ENCODE results near the gene TIMP3.

The TIMP3 gene

GRCh38 chr22:32788904-32789624 is 12.4 kb upstream of the TIMP3 start:
- DNase-seq, result no peak

GRCh38 chr22:32789797-32790620 is 11.5 kb upstream of the TIMP3 start:
- DNase-seq, result no peak

DNA sequence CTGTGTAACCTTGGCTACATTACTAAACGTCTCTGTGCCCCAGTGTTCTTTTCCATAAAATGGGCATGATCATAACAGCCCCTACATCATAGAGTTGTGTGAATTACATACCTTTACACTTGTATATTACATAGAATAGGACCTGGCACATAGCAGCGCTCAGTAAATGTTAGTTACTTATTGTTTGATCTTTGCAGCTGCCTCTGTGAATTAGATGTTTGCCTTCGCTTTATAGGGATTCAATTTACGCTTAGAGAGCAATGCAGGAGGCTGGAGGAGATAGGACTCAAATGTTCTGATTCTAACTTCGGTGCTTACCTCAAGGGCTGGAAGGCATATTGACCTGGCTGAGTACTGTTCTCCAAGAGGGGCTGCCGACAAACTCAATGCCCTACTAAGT is 10.4 kb upstream of the TIMP3 start:
- no peak for DNase-seq

GRCh38 chr22:32791485-32791884 is 10.0 kb upstream of the TIMP3 start:
- no peak for DNase-seq

- no peak for DNase-seq
Observed at GRCh38 chr22:32793589-32793988, 7.9 kb upstream of the TIMP3 start.

DNA sequence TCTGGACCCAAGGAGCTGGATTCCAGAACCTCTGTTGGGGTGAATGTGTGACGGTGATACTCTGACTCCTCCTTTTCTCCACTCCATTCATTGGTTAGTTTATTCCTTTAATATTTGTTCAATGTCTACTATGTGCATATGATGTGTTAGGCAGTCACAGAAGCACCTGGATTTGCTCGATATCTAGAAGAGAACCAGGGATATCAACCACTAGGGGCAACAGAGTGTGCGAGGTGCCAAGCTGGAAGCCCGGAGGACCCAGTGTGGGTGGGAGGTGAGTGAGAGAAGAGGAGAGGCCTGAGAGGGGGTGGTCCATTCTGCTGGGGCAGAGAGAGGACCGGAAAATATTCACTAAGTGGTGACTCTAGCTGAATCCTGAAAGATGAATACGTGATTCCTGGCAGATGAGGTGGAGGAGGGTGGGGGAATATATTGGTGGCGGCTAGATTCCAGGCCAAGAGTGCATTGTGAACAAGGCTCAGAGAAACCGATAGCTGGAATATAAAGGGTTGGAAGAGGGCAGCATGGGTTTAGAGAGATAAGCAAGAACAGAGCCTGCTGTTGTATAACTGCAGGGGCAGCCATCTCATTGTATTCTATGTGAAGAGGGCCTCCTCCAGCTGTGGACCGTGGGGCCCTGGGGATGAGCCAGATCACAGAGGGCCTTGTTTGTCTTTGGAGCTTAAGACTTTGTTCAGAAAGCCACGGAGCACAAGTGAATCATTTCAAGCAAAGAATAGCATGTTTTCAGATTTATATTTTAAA is 6.9 kb upstream of the TIMP3 start:
- DNase-seq, result no peak

GRCh38 chr22:32795214-32795596 is 6.3 kb upstream of the TIMP3 start:
- DNase-seq, result no peak

GRCh38 chr22:32796865-32797573 is 4.5 kb upstream of the TIMP3 start:
- DNase-seq, result peak; percentile 43 to 47

- no peak for DNase-seq
Observed at GRCh38 chr22:32799496-32799895, 2.0 kb upstream of the TIMP3 start.

GRCh38 chr22:32800158-32800882 is 1.2 kb upstream of the TIMP3 start:
- DNase-seq, result no peak

- no peak for DNase-seq
Observed at GRCh38 chr22:32800994-32801536, 440 bp upstream of the TIMP3 start.

- DNase-seq, result no peak
Observed at GRCh38 chr22:32802237-32802765, 796 bp downstream of the TIMP3 start.

- no peak for DNase-seq
Observed at GRCh38 chr22:32803020-32803737, 1.7 kb downstream of the TIMP3 start.

GRCh38 chr22:32803738-32804435 is 2.4 kb downstream of the TIMP3 start:
- DNase-seq, result no peak

DNA sequence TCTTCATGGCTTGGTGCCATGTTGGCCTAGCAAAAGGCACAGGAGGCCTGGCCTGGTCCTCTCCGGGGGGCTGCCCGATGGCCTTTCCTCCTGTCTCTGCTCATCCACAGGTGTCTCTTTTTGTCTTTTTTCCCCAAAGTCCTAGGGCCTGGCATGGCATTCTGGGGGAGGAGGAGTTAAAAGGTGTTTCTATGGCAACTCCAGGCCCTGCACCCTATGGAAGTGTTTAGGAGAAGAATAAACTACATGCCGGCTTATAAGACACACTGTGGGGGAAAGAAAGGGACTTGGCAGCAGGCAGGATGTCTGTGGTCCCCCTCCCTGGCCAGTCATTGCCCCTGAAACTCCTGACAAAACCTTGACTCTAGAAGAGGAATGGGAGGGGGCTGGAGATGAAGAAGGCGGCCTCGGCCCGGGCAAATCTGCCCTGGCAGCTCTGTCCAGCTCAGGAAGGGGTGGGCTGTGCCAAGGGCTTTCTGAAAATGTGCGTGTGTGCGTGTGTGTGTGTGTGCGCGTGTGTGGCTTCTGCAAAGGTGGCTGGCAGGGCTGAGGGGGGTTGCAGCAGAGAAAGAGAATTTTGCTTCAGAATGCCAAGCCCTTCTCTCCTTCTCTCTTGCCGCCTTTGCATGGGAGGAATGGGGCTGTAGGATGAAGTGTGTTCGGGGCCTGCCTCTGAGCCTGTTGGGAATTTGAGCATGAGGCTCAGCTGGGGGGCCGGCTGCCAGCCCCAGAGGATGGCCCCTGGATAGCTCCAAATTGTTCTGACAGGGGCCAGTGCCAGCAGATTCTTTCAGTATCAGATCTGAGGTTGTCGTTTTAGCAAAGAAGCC is 3.2 kb downstream of the TIMP3 start:
- DNase-seq, result no peak

DNA sequence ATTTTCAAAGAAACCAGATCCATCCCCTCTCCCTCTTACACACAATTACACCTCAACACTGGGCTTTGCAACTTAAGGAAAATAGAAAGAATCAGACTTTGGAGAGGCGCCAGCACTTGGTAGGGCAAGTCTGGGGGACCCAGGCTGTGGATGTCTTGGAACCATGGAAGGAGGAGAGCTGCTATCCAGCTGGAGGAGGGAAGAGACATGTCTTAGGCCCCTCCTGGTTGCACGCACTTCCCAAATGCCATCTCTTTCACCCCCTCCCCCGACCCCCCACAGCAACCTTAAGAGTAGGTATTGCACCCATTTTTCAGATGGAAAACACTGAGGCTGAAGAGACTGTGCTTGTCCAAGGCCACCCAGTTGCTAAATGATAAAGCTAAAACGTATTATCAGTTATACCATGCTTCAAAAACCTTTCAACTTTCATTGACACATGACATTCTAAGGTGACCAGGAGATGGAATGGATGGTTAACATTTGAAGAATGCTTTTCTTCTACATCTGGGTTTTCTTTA is 3.9 kb downstream of the TIMP3 start:
- no peak for DNase-seq

DNA sequence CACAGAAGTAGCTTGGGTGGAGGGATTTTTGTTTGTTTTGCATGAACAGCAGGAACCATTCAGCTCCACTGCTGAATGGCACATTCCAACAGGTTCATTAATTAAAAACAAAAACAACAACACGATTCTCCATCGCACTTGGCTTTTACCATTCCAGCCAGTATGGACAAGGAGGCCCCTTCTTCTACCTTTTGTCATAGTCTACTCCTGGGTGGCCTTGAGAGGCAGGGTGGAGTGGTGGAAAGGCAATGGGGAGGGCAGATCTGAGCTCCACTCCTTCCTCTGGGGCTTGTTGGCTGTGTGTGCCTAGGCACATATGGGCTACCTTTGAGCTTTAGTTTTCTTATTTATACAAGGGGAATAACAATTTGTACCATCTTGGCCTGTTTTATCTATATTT is 4.8 kb downstream of the TIMP3 start:
- no peak for DNase-seq

DNA sequence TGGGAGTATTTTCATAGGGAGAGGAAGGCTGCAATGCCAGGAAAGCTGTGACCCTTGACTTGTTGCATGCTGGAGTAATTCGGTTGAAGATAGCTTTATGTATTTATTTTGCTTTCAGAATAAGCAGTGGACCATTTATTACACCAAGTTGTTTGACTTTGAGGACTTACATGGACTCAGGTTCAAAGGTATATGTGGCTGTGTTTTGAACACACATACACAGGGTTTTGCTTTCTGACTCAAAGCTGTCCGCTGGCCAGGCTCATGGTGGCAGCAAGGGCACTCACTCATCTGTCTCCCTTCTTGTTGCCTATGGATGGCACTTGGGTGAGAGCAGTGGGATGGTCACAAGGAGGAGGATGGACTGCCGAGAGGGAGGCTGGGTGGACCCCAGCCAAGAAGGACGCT is 6.5 kb downstream of the TIMP3 start:
- no peak for DNase-seq
